Right lobe of liver (tissue), 4 donors: ENCODE results near the gene MRPL2.

Experiments
- POLR2A ChIP-seq: fragments of 450-650 bp; IDR thresholded peaks from one replicate; pipeline ENCODE4 v1.6.1; 2017; ENCODE audit warnings: antibody characterized with exemption, mild to moderate bottlenecking
- TF ChIP-seq, protein P1 (sequence below), 4 donors: fragments of 200-600 bp in 3 of 4; fragments of 450-650 bp in 1 of 4; IDR thresholded peaks; one replicate each; pipeline versions ENCODE4 v1.5.1 to v1.8.0; 2016 to 2022; ENCODE audit warnings: antibody characterized with exemption in 4 of 4, mild to moderate bottlenecking in 2 of 4
- donor health status: DM: no; HTN: no; CAD: no.
- donor health status: DM: no; HTN: no; CAD: no.
- donor health status: DM: no; HTN: yes; CAD: no.

DNA sequence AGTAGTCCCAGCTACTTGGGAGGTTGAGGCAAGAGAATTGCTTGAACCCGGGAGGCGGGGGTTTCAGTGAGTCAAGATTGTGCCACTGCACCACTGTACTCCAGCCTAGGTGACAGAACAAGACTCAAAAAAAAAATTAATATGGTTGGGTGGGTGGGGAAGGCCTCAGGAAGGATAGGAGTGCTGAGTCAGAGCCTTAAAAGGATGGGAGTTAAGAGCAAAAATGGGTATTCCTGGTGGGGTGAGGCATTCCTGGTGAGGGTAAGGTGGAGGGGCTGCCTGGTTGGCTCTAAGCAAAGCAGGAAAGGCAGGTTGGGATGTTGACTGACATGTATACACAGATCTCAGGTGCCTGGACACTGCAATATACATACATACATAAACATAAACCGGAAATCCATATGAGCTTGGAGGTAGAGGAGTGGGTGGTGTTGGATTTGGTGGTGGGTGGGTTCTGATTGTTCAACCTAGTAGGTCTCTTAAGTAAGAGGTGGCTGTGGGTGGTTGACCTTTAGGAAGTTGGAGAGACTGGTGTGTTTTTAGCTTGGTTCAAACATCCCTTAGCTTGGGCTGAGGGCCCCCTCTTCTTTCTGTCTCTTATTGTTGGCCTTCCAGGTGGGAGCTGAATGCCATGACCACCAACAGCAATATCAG, 39.1 kb downstream of the MRPL2 start:
- TF ChIP-seq, protein P1, sequence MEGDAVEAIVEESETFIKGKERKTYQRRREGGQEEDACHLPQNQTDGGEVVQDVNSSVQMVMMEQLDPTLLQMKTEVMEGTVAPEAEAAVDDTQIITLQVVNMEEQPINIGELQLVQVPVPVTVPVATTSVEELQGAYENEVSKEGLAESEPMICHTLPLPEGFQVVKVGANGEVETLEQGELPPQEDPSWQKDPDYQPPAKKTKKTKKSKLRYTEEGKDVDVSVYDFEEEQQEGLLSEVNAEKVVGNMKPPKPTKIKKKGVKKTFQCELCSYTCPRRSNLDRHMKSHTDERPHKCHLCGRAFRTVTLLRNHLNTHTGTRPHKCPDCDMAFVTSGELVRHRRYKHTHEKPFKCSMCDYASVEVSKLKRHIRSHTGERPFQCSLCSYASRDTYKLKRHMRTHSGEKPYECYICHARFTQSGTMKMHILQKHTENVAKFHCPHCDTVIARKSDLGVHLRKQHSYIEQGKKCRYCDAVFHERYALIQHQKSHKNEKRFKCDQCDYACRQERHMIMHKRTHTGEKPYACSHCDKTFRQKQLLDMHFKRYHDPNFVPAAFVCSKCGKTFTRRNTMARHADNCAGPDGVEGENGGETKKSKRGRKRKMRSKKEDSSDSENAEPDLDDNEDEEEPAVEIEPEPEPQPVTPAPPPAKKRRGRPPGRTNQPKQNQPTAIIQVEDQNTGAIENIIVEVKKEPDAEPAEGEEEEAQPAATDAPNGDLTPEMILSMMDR (IDR thresholded peaks at IDR 0.05), result no peak
- no peak for TF ChIP-seq POLR2A
